ENCODE data around the gene MTMR6.

DNA sequence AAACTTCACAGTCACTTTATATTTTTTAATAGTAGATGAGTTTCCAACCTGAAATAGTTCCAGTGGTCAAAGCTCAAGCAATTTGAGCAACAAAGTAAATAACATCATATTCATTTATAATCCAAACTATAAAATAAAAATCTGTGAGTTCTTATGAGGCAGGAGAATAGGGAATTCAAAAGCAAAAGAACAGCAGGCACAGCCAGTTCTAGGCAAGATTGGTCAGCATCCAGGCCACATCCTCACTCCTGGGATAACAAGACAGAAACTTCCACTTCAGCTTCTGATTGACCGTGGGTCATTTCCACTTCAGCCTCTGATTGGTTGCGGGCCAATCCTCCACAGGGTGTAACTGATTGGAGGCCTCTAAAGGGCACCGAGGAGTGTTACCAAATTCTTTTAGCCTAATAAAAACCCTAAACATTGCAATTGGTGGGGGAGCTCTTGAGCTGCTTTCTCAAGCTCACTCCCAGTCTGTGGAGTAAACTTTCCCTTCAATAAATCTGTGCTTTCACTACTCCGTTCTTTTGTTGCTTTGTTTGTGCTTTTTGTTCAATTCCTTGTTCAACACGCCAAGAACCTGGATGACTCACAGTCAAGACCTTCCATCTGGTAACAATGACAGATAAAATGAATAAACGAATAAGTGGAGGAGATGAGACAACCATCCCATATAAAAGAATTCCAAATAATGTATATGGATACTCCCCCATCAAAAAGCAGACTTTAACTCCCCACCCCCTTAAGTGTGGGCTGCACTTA is 72.6 kb downstream of the MTMR6 start:
- TF ChIP-seq, protein P1, sequence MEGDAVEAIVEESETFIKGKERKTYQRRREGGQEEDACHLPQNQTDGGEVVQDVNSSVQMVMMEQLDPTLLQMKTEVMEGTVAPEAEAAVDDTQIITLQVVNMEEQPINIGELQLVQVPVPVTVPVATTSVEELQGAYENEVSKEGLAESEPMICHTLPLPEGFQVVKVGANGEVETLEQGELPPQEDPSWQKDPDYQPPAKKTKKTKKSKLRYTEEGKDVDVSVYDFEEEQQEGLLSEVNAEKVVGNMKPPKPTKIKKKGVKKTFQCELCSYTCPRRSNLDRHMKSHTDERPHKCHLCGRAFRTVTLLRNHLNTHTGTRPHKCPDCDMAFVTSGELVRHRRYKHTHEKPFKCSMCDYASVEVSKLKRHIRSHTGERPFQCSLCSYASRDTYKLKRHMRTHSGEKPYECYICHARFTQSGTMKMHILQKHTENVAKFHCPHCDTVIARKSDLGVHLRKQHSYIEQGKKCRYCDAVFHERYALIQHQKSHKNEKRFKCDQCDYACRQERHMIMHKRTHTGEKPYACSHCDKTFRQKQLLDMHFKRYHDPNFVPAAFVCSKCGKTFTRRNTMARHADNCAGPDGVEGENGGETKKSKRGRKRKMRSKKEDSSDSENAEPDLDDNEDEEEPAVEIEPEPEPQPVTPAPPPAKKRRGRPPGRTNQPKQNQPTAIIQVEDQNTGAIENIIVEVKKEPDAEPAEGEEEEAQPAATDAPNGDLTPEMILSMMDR (IDR thresholded peaks at IDR 0.05; ENCODE audit: low read depth, low read length), result no peak
- TF ChIP-seq POLR2A (IDR thresholded peaks at IDR 0.05; ENCODE audit: extremely low read depth, insufficient read length) (no peak), MYC (IDR thresholded peaks at IDR 0.05; ENCODE audit: low read depth, low read length) (no peak)
- TF ChIP-seq, protein P2, sequence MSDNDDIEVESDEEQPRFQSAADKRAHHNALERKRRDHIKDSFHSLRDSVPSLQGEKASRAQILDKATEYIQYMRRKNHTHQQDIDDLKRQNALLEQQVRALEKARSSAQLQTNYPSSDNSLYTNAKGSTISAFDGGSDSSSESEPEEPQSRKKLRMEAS (IDR thresholded peaks at IDR 0.05; ENCODE audit: low read depth, low read length), result no peak
